Esophagus (tissue), 2 donors: Measurements from ENCODE around the gene RASIP1. TPM values are rescaled to one million over a fixed set of nuclear protein-coding genes. Genes with fewer than 3 reads are reported as not detected.
A peak's percentile ranks its signal among the peaks of the same experiment; 100 is the strongest.

Experiments used
- H3K27ac ChIP-seq, 2 donors: one replicate each; pipeline ENCODE4 v1.5.1; 2013; ENCODE audit warnings: low read depth in 2 of 2, mild to moderate bottlenecking in 2 of 2, inconsistent platforms in 1 of 2, low read length in 1 of 2, moderate library complexity in 1 of 2
- H3K27me3 ChIP-seq, 2 donors: one replicate each; pipeline ENCODE4 v1.6.1; 2013; ENCODE audit warnings: low read length in 2 of 2, control low read depth in 1 of 2, mild to moderate bottlenecking in 1 of 2; ENCODE audit not compliant: insufficient read depth in 2 of 2, control insufficient read depth in 1 of 2
- H3K36me3 ChIP-seq, 2 donors: one replicate each; pipeline ENCODE4 v1.6.1; 2013; ENCODE audit warnings: low read length in 1 of 2; ENCODE audit not compliant: control insufficient read depth in 2 of 2, insufficient read depth in 2 of 2
- H3K4me1 ChIP-seq, 2 donors: one replicate each; pipeline ENCODE4 v1.6.1; 2013; ENCODE audit warnings: low read length in 1 of 2; ENCODE audit not compliant: control insufficient read depth in 2 of 2, insufficient read depth in 2 of 2
- H3K4me3 ChIP-seq, 2 donors: one replicate each; pipeline ENCODE4 v1.5.1; 2013; ENCODE audit warnings: low read length in 2 of 2, mild to moderate bottlenecking in 2 of 2, low read depth in 1 of 2, moderate library complexity in 1 of 2
- H3K9me3 ChIP-seq, 2 donors: one replicate each; pipeline ENCODE4 v1.6.1; 2013; ENCODE audit warnings: mild to moderate bottlenecking in 2 of 2, low read depth in 1 of 2, low read length in 1 of 2, moderate library complexity in 1 of 2; ENCODE audit not compliant: control insufficient read depth in 2 of 2, insufficient read depth in 1 of 2
- WGBS, 2 donors: extraction: QIAGEN DNeasy Blood & Tissue Kit; methylation state at CpG; one replicate each; pipeline ENCODE4 v1.1.7; 2013; 5-methylcytosine and 5-hydroxymethylcytosine counted together
- polyA plus RNA-seq, 2 donors: library from polyadenylated mRNA; stranded (reverse); fragments of 200-250 nt; gene quantifications; one replicate each; pipeline ENCODE4 v1.2.3, GENCODE V29; 2013
- donor health status: healthy with polysubstance abuse.
- donor health status: Bipolar disorder and iron deficiency.

The RASIP1 gene
- polyA plus RNA-seq, 2 donors = 7.0 to 11.4 TPM

- no peak overlapping the region for H3K4me3 ChIP-seq
- no peaks in the 10 kb centered on the region for H3K36me3 ChIP-seq
- no peaks in the 10 kb centered on the region for H3K27me3 ChIP-seq
- H3K9me3 ChIP-seq = no peaks in the 10 kb centered on the region
- peaks cover 3% of the 10 kb centered on the region in 2 donors for H3K4me1 ChIP-seq
- 53 to 76% methylated on average over 4 of the region's 4 CpGs for WGBS, 2 donors
- H3K27ac ChIP-seq = peak overlapping the region; percentile 42 to 61
Measured at GRCh38 chr19:48678201-48678600, 62.2 kb downstream of the RASIP1 start.

- WGBS, 2 donors = 72 to 73% methylated on average over 13 of the region's 13 CpGs
- peaks cover 3% of the 10 kb centered on the region in 2 donors for H3K4me1 ChIP-seq
- H3K27me3 ChIP-seq = no peaks in the 10 kb centered on the region
- peak overlapping the region; percentile 67 to 93 for H3K27ac ChIP-seq
- no peaks in the 10 kb centered on the region for H3K36me3 ChIP-seq
- no peak overlapping the region for H3K4me3 ChIP-seq
- no peaks in the 10 kb centered on the region for H3K9me3 ChIP-seq
Measured at GRCh38 chr19:48676887-48677286, 63.5 kb downstream of the RASIP1 start.

DNA sequence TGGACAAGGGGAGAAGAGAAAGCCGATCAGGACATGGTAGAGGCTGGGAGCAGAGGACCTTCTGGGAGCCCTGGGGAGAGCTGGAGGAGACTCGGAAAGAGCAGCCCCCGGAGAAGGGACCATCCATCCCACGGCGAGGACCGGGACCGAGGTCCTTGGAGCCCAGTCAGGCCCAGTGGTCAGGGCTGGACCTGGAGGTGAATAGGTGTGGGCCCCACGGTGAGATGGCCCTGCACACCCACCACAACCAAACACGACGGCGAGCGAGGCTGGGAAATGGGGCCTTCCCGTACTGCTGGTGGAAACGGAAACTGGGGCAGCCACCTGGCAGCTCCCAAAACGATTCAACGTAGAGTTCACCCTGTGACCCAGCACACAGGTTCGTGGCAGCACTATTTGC, 63.9 kb downstream of the RASIP1 start:
- peak overlapping the region; percentile 67 to 93 for H3K27ac ChIP-seq
- WGBS, 2 donors = 84 to 88% methylated on average over 17 of the region's 17 CpGs
- no peaks in the 10 kb centered on the region for H3K36me3 ChIP-seq
- no peak overlapping the region for H3K4me3 ChIP-seq
- H3K9me3 ChIP-seq = no peaks in the 10 kb centered on the region
- H3K4me1 ChIP-seq = peaks cover 3% of the 10 kb centered on the region in 2 donors
- no peaks in the 10 kb centered on the region for H3K27me3 ChIP-seq

DNA sequence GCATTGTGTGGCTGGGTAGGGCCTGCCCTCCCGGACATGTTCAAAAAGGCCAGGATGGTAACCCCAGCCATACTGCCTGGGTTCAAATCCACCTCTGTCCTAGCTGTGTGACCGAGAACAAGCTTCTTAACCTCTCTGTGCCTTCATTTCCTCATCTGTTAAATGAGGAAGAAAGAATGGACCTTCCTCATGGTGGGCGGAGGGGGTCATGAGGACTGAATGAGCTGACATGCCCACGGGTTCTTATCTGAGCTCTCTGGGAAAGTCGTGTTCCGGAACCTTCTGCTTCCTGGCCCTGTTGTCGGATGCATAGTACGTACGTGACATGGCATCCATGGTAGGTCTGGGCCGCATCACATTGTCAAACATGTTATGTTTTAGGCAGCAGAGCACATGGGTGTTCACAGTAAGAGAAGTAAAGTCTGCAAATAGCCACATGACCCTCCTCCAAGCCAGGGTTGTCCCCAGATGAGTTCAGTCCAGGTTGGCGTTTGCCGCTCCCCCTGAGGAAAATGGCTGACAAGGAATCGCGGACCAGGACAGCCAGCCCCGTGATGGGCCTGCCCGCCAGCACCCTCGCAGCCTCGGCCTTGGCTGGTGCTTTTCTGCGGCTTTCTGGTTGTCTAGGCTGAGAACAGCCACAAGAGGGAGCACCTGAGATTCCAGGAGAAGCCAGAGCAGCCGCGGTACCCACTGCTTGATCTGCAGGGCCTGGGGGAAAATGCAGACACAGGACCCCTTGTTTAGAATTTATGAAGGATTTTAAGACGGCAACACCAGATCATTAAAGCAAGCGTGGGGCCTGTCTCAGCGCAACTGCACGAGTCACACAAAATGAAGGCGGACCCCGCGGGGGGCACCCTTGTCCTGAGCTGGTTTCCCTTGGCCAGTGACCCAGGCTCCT, 65.2 kb downstream of the RASIP1 start:
- no peak overlapping the region for H3K27ac ChIP-seq
- H3K27me3 ChIP-seq = no peaks in the 10 kb centered on the region
- 37 to 38% methylated on average over 28 of the region's 28 CpGs for WGBS, 2 donors
- H3K36me3 ChIP-seq = no peaks in the 10 kb centered on the region
- H3K4me1 ChIP-seq = peaks cover 3% of the 10 kb centered on the region in 2 donors
- H3K4me3 ChIP-seq = no peak overlapping the region
- H3K9me3 ChIP-seq = no peaks in the 10 kb centered on the region

DNA sequence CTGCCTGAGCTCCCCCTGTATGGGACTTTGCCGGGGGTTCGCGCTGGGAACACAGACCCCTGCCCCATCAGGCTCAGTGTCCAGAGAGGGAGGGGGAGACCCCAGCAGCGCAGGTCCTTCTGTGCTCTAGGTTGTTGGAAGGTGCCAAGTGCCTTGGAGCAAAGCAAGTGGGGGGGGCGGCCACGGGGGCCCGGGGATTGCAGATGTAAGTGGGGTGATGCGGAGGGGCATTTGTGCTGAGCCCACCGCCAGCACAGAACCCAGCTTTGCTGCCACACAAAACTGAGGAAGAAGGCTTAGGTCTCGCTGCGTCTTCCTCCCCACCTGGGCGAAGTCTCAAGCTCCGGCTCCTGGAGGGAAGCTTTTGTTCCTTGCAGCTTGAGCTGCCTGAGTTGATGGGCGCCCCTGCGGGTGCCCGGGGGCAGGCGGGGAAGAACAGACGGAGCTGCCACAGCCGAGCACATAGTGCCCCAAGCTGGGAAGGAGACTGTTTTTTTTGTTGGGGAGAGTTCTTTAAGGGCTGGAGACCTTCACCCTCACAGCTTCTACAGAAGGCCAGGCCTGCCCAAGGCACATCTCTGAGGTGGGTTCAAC, 66.1 kb downstream of the RASIP1 start:
- no peak overlapping the region for H3K27ac ChIP-seq
- 88 to 89% methylated on average over 19 of the region's 19 CpGs for WGBS, 2 donors
- H3K9me3 ChIP-seq = no peaks in the 10 kb centered on the region
- H3K4me3 ChIP-seq = no peak overlapping the region
- H3K36me3 ChIP-seq = no peaks in the 10 kb centered on the region
- H3K27me3 ChIP-seq = no peaks in the 10 kb centered on the region
- peaks cover 3% of the 10 kb centered on the region in 2 donors for H3K4me1 ChIP-seq

GRCh38 chr19:48673436-48674100, 66.8 kb downstream of the RASIP1 start:
- WGBS, 2 donors = 82 to 83% methylated on average over 25 of the region's 25 CpGs

DNA sequence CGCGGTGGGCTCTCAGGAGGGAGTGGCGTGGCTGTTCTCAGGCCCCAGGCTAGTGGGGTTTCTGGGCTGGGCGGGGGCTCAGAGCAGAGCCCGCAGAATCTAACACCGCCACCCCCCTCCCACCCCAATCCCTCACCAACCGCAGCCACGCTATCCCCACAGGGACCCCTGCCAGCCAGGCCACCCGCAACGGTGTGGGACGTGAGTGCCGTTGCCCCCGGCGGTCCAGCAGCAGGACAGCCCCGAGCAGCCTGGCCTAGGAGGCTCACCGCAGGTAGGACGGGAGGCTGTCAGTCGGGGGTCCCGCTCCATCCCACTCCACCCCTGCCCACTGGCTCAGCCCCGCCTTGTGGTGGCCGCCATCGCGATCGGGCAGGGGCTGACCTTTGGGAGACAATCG, 67.4 kb downstream of the RASIP1 start, which contains the start of gene NTN5:
Gene NTN5 (minus strand): TSS at position 24 of the 400 bp plus-strand sequence. CDS start 2,031 bp downstream, outside the sequence.
- no peaks in the 10 kb centered on the region for H3K27me3 ChIP-seq
- 83 to 85% methylated on average over 24 to 25 of the region's 25 CpGs for WGBS, 2 donors
- H3K27ac ChIP-seq = no peak within 1 kb of the TSS
- H3K36me3 ChIP-seq = no peaks in the 10 kb centered on the region
- no peaks in the 10 kb centered on the region for H3K9me3 ChIP-seq
- H3K4me3 ChIP-seq = no peak within 1 kb of the TSS
- H3K4me1 ChIP-seq = peaks cover 1 to 3% of the 10 kb centered on the region in 2 donors

More at GRCh38 chr19:48673436-48674100, 66.8 kb downstream of the RASIP1 start:
- Histone ChIP-seq H3K27me3 (no peaks in the 10 kb centered on the region), H3K9me3 (no peaks in the 10 kb centered on the region), H3K4me3 (no peak overlapping the region), H3K4me1 (peaks cover 3% of the 10 kb centered on the region in 2 donors), H3K27ac (no peak overlapping the region), H3K36me3 (no peaks in the 10 kb centered on the region)

DNA sequence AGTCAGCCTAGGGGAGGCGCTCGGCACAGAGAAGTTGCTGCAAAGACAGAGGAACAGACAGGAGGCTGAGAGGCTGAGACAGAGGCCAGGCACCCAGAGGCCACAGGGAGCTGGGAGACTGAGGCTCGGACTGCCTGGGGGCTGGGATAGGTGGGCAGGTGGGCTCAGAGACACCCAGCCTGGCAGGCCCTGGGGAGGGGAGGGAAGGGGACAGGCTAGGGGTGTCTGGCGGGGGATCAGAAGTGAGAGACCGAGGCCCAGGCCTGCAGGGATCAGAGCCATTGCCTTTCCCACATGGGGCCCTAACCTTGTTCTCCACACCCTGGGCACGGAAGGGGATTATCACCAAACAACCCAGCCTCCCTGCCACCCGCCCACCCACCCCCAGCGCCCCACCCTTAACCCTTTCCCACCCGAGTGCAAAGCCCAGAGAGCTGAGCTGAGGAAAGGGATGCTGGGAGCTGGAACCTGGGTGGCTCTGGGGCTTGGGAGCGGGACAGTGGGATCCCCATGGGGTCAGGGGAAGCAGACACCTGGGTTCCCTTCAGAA, 68.9 kb downstream of the RASIP1 start:
- 69 to 74% methylated on average over 9 to 10 of the region's 10 CpGs for WGBS, 2 donors
- H3K4me1 ChIP-seq = peaks cover 0 to 2% of the 10 kb centered on the region in 2 donors
- H3K9me3 ChIP-seq = no peaks in the 10 kb centered on the region
- no peaks in the 10 kb centered on the region for H3K36me3 ChIP-seq
- H3K27ac ChIP-seq = no peak overlapping the region
- no peak overlapping the region for H3K4me3 ChIP-seq
- no peaks in the 10 kb centered on the region for H3K27me3 ChIP-seq

GRCh38 chr19:48670699-48671445, 69.5 kb downstream of the RASIP1 start:
- Histone ChIP-seq H3K9me3 (no peaks in the 10 kb centered on the region), H3K27me3 (no peaks in the 10 kb centered on the region), H3K27ac (no peak overlapping the region), H3K36me3 (no peaks in the 10 kb centered on the region), H3K4me3 (no peak overlapping the region), H3K4me1 (no peaks in the 10 kb centered on the region)
- 80 to 83% methylated on average over 21 of the region's 21 CpGs for WGBS, 2 donors
